HEK293T (cell line): ENCODE measurements around the gene CAV3.

Experiments used
- CTCF ChIA-PET: fragments of 350-600 bp; formaldehyde crosslinking; extraction: SDS; loops from one replicate; lab custom pipeline; 2021; ENCODE audit warnings: antibody characterized with exemption, inconsistent platforms; lab: Yijun Ruan, JAX
- POLR2A ChIA-PET: fragments of 350-600 bp; formaldehyde crosslinking; extraction: SDS; loops from one replicate; lab custom pipeline; 2020; ENCODE audit warnings: antibody characterized with exemption, inconsistent platforms; lab: Yijun Ruan, JAX
- DNase-seq: peaks from one replicate; pipeline ENCODE4 v3.0.0; 2012; ENCODE audit warnings: mixed read lengths; ENCODE audit errors: extremely low spot score
- ARNT ChIP-seq: fragments of 450-650 bp; IDR thresholded peaks from 2 replicates; pipeline ENCODE4 v1.6.1; 2017; ENCODE audit warnings: mild to moderate bottlenecking
- BHLHE40 ChIP-seq: fragments of 450-650 bp; IDR thresholded peaks from 2 replicates; pipeline ENCODE4 v1.6.1; 2016; ENCODE audit warnings: mild to moderate bottlenecking, moderate library complexity, borderline replicate concordance
- CTBP1 ChIP-seq: fragments of 450-650 bp; IDR thresholded peaks from 2 replicates; pipeline ENCODE4 v1.6.1; 2016; ENCODE audit warnings: borderline replicate concordance
- ELF4 ChIP-seq: fragments of 450-650 bp; IDR thresholded peaks from 2 replicates; pipeline ENCODE4 v1.6.1; 2017; ENCODE audit warnings: antibody characterized with exemption
- FOXA1 ChIP-seq: fragments of 450-650 bp; IDR thresholded peaks from 2 replicates; pipeline ENCODE4 v1.6.1; 2016; ENCODE audit warnings: mild to moderate bottlenecking
- FOXK2 ChIP-seq: fragments of 450-650 bp; IDR thresholded peaks from 2 replicates; pipeline ENCODE4 v1.6.1; 2016; ENCODE audit warnings: mild to moderate bottlenecking
- FOXM1 ChIP-seq: fragments of 450-650 bp; IDR thresholded peaks from 2 replicates; pipeline ENCODE4 v1.6.1; 2017; ENCODE audit warnings: mild to moderate bottlenecking, borderline replicate concordance
- HDGF ChIP-seq: fragments of 450-650 bp; IDR thresholded peaks from 2 replicates; pipeline ENCODE4 v1.6.1; 2017; ENCODE audit warnings: antibody characterized with exemption, borderline replicate concordance
- L3MBTL2 ChIP-seq: fragments of 450-650 bp; conservative IDR thresholded peaks from 2 replicates; pipeline ENCODE4 v1.6.1; 2016; ENCODE audit warnings: mild to moderate bottlenecking
- LEF1 ChIP-seq: fragments of 450-650 bp; IDR thresholded peaks from 2 replicates; pipeline ENCODE4 v1.6.1; 2017; ENCODE audit warnings: mild to moderate bottlenecking, borderline replicate concordance
- NFRKB ChIP-seq: fragments of 450-650 bp; IDR thresholded peaks from 2 replicates; pipeline ENCODE4 v1.6.1; 2016; ENCODE audit warnings: mild to moderate bottlenecking, moderate library complexity
- SP1 ChIP-seq: fragments of 450-650 bp; IDR thresholded peaks from 2 replicates; pipeline ENCODE4 v1.6.1; 2017
- SUZ12 ChIP-seq: fragments of 450-650 bp; IDR thresholded peaks from 2 replicates; pipeline ENCODE4 v1.6.1; 2016; ENCODE audit warnings: mild to moderate bottlenecking
- TARDBP ChIP-seq: fragments of 450-650 bp; IDR thresholded peaks from 2 replicates; pipeline ENCODE4 v1.6.1; 2016
- ZNF384 ChIP-seq: fragments of 450-650 bp; IDR thresholded peaks from 2 replicates; pipeline ENCODE4 v1.6.1; 2016
- TF ChIP-seq, protein P1 (sequence below): fragments of 450-650 bp; IDR thresholded peaks from 2 replicates; pipeline ENCODE4 v1.6.1; 2016

Gene CAV3

DNA sequence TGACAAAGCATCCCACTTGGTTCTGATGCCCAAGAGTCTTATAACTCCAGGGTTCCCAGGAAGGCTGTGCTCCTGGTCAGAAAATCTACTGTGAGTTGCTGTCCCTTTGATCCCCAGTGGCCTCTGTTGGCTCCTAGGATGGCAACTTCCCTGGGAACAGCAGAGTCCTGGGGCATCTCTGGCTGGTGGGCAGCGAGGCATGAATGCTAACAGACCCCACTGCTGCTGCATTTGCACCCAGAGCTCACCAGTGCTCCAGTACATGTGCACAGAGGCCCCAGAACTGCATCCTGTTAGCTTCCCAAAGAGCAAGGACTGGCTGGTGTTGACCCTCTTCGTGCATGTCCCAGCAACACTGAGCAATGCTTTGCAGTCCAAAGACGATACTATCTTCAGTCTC is 15.7 kb downstream of the CAV3 start:
- DNase-seq: no peak
- CTCF ChIA-PET: no interaction called here
- TF ChIP-seq, protein P1, sequence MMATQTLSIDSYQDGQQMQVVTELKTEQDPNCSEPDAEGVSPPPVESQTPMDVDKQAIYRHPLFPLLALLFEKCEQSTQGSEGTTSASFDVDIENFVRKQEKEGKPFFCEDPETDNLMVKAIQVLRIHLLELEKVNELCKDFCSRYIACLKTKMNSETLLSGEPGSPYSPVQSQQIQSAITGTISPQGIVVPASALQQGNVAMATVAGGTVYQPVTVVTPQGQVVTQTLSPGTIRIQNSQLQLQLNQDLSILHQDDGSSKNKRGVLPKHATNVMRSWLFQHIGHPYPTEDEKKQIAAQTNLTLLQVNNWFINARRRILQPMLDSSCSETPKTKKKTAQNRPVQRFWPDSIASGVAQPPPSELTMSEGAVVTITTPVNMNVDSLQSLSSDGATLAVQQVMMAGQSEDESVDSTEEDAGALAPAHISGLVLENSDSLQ: no peak
- TF ChIP-seq FOXM1: no peak
- no peak for TF ChIP-seq BHLHE40
- no peak for TF ChIP-seq TARDBP
- TF ChIP-seq SP1: no peak
- TF ChIP-seq HDGF: no peak
- no peak for TF ChIP-seq ARNT
- no peak for TF ChIP-seq FOXK2
- no peak for TF ChIP-seq ELF4
- TF ChIP-seq LEF1: no peak
- no peak for TF ChIP-seq SUZ12
- no peak for TF ChIP-seq NFRKB
- no peak for TF ChIP-seq CTBP1
- no peak for TF ChIP-seq L3MBTL2
- no peak for TF ChIP-seq ZNF384
- no peak for TF ChIP-seq FOXA1
- POLR2A ChIA-PET: no interaction called here

DNA sequence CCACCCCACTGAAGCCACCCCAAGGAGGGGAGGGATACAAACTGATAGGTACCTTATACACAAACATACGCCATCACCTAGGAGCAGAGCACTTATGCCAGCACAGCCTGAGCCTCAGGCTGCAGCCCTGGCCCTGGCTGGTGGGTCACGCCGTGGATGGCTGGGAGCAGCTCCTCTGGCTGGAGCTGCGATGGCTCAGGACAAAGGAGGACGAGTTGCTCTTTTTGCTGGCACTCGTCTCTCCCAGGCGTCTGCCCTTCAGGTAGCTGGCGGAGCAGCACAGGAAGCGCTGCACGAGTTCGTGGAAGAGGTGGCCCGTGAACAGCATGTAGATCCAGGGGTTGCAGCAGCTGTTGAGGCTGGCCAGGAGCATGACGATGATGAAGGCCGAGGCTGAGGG is 19.2 kb downstream of the CAV3 start:
- TF ChIP-seq FOXA1 (no peak), SUZ12 (no peak), LEF1 (no peak), HDGF (no peak), ARNT (no peak), SP1 (no peak), FOXM1 (no peak), L3MBTL2 (no peak), TARDBP (no peak), ZNF384 (no peak), NFRKB (no peak)
- POLR2A ChIA-PET: no interaction called here
- no peak for DNase-seq
- CTCF ChIA-PET: no interaction called here

- TF ChIP-seq FOXM1: no peak
- TF ChIP-seq CTBP1: no peak
- TF ChIP-seq SP1: no peak
- TF ChIP-seq HDGF: no peak
- no peak for TF ChIP-seq FOXA1
- no peak for TF ChIP-seq NFRKB
- TF ChIP-seq, protein P1: no peak
- no peak for TF ChIP-seq FOXK2
- TF ChIP-seq ZNF384: no peak
- no peak for TF ChIP-seq L3MBTL2
- no peak for TF ChIP-seq TARDBP
- no peak for TF ChIP-seq BHLHE40
- no peak for TF ChIP-seq ELF4
- no peak for TF ChIP-seq LEF1
- TF ChIP-seq ARNT: no peak
- TF ChIP-seq SUZ12: no peak
- ChIA-PET POLR2A (no interaction called here), CTCF (interaction anchor here (1.6 kb wide), 1 partner anchor 15 kb away, joined by 5 read pairs; the partner anchor contains the start of gene OXTR)
- no peak for DNase-seq
Measured at GRCh38 chr3:8755097-8755496, 21.5 kb downstream of the CAV3 start.

GRCh38 chr3:8755564-8756237 is 22.1 kb downstream of the CAV3 start:
- DNase-seq: peak; percentile 9

GRCh38 chr3:8756671-8757070 is 23.1 kb downstream of the CAV3 start:
- ChIA-PET POLR2A (no interaction called here), CTCF (no interaction called here)
- no peak for DNase-seq
- no peak for TF ChIP-seq FOXK2
- TF ChIP-seq FOXM1: no peak
- no peak for TF ChIP-seq NFRKB
- no peak for TF ChIP-seq TARDBP
- no peak for TF ChIP-seq LEF1
- no peak for TF ChIP-seq ELF4
- TF ChIP-seq, protein P1: no peak
- no peak for TF ChIP-seq SP1
- TF ChIP-seq BHLHE40: no peak
- no peak for TF ChIP-seq ARNT
- no peak for TF ChIP-seq CTBP1
- no peak for TF ChIP-seq HDGF
- no peak for TF ChIP-seq SUZ12
- no peak for TF ChIP-seq L3MBTL2

More at GRCh38 chr3:8755564-8756237, 22.1 kb downstream of the CAV3 start:
- POLR2A ChIA-PET: no interaction called here
- CTCF ChIA-PET: interaction anchor here (1.6 kb wide), 1 partner anchor 14 kb away, joined by 5 read pairs; the partner anchor contains the start of gene OXTR
- TF ChIP-seq TARDBP (no peak), FOXA1 (no peak), BHLHE40 (no peak)
